GM21723 (cell line): ENCODE measurements around the gene KRT83.
"Not testable (repeated sequence)": the region's sequence is repeated elsewhere in the genome, so short reads cannot be mapped to it uniquely, and the experiment has no call there.

Experiments used
- ATAC-seq: cut with Tn5 transposase; IDR thresholded peaks from one replicate; pipeline ENCODE4 v1.9.1; 2021; ENCODE audit warnings: mild to moderate bottlenecking, moderate library complexity; ENCODE audit not compliant: unreplicated experiment

KRT83 gene

DNA sequence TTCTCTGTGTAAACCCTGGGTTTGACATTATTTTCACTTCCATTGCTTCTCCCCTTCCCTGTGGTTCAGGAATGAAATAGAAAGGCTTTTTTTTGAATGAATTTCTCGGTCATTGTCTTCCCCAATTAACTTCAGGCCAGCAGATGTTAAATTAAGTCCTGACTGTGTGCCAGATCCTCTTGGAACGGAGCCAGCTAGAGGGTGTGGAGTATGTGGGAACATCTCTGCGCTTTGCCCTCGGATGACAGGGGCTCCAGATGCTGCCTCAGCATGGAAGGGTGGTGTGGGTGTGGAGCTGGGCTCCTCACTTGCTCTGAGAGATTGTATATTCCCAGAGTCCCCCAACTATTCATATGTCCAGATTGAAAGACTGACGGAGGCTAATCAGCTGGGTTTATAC lies 33.0 kb upstream of the KRT83 start:
- no peak for ATAC-seq

DNA sequence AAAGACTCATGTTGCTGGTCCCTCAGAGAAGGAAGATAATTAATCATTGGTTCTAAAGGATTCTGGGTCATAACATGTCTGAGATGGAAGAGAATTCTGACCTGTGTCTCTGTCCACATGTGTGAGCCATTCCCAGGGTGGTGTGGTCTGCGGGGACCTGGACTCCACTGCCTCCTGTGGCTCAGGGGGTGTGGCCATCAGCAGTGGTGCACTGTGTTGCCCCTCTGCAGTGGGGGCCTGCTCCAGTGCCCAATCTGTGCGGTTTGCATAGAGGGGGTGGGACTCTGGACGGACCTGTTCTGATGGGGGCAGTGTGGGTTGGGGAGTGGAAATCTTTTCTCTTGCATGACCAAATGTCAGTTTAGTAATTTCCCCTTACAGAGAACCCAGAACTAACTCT lies 32.6 kb upstream of the KRT83 start:
- ATAC-seq = no peak

DNA sequence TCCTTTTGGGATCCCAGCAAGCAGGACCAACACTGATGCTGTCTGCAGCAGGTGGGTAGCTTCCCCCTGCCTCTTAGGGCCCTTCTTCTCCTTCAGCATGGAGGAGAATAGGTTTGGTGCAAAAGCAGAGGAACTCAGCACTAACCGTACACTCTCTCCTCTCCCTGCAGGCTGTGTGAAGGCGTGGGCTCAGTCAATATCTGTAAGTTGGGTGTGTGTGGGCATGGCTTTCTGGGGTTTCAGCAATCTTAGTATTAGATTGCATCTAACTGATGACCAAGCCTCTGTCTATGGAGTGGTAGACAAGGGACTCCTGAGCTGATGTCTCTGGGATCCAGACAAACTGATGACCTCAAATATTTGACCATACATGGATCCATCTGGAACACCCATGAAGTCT lies 31.8 kb upstream of the KRT83 start:
- ATAC-seq = no peak

DNA sequence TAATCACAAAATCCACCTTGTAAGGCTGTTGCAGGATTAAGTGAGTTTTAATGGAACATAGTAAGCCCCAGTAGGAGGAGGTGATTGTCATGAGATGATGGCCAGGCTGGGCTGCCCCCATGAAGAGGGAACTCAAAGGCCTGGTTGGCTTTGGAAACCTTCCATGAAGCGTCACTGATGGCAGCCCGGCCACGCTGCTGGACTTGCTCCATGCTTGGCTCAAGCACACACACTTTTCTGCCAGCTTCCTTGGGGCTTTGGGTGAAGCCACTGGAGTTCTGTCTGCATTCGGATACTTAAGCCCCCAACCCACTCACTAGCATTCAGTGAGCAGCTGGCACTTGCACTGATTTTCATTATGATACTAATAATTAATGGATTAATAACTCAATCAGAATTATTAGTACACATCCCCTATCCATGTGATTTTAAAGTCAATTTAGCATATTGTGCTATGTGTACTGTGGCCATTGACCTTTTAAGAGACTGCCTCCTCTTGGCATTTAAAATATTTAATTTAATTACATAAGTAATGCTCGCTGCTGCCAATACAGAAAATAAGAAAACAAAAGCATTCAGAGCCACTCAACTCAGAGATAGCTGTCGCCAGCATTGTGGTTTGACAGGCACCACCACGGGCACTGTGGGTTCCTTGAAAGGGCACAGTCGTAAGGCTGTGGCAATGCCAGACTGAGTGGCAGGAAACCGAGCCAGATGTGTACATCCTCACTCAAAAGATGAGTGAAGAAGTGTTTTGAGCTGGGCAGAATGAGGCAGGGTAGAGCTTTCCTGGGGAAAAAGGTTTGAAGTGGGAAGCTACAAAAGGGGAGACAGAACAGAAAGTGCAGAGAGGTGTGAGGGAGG lies 30.2 kb upstream of the KRT83 start:
- no peak for ATAC-seq

DNA sequence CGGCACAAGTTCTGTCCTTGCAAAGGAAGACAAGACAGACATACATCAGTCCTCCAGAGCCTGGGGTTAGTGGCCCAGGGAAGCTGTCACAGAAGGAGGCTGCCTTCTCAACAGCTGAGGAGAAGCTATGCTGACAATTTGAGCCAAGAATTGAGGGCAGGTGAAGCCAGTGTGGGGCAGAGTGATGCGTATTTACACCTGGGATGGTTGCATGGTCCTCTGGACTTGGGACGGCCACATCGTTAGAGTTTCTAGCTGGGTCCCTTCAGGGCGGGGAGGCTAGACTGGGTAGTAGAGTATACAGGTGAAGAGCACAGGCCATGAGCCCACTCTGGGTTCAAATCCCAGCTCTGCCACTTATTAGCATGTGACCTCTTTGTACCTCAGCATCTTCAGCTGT lies 29.6 kb upstream of the KRT83 start:
- no peak for ATAC-seq

DNA sequence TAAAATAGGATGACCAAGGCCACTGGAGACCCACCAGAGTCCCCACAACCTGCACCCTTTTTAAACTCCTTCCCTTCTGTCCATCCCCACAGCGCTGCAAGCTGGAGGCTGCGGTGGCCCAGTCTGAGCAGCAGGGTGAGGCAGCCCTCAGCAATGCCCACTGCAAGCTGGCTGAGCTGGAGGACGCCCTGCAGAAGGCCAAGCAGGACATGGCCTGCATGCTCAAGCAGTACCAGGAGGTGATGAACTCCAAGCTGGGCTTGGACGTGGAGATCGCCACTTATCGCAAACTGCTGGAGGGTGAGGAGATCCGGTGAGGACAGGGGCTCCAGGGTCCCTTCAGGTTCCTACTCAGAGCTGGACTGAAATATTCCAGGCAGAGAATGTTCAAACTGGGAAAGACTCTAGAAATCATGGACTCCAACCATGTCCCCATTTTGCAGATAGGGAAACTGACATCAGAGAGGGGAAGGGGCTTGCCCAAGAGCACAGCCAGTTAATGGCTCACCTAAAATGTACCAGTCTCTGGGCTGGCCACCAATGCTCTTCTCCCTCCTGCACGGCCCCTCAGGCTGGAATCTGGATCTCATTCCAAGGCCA lies 28.9 kb upstream of the KRT83 start:
- ATAC-seq = no peak

DNA sequence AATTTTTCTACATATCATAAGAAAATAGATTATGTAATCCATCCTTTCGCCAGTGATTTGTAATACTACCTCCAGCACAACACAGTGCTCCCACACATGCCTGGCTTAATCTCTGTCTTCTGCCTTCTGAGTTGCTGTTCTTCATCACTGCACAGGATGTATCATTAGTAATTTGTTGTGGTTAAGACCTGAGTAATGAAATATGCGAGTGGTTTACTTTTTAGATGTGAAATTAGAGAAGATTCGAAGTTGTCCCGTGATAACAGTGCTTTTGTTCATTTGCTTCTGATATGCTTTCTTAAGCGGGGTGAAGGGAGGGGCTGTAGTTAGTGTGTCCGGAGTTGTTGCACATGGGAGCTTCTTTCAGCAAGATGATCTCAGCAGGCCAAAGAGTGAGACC lies 28.0 kb upstream of the KRT83 start:
- ATAC-seq = no peak

DNA sequence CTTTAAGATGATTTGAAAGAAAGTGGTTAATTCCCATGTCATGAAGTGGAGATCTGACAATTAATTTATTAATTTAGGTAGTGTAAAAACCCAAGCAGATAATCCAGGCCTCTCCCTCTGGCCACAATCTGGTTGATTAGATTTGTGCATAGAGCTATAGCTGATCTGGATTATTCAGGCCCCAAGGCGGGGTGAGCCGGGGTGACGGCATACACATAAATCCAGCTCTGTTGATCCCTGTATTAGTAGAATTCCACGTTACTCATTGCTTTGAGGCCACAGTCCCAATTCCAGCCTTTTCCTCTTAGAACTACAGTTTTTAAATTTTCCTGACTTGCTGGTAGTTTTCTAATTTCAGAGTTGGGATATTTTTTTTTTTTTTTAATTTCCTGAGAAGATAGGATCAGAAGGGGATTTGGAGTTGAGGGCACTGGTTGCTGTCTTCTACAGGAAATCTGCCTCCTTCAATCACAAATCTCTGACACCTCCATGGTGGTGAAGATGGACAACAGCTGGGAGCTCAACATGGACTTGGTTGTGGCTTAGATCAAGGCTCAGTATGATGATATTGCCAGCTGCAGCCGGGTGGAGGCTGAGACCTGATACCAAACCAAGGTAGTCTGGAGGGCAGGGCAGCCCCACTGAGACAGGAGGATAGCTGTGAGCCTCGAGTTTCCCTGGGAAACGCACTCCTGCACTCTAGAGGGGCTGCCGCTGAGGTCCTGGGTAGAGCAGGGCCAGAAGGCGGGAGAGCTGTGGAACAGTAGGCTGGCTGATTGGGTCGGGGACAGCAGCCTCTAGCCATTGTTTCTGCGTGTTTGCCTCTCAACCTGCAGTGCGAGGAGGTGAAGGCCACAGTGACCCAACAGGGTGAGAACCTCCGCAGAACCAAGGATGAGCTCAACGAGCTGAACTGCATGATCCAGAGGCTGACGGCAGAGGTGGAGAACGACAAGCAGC lies 26.6 kb upstream of the KRT83 start:
- no peak for ATAC-seq

DNA sequence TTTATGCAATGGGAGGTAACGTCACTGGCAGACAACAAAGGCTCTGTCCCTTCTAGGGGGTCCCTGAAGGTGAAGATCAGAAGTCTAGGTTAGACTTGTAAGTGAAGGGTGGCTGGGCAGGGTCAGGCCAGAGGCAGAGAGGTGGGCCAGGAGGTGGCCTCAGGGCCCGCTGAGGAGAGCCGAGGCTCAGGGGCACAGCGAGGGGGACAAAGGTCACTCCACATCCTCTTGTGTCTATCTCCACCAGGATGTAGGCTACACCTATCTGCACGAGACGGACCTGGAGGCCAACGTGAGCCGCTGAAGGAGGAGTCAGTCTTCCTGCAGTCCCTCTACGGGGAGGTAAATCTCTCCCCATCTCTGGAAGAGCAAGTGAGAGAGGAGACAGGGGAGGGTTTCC lies 25.8 kb upstream of the KRT83 start:
- ATAC-seq = no peak

DNA sequence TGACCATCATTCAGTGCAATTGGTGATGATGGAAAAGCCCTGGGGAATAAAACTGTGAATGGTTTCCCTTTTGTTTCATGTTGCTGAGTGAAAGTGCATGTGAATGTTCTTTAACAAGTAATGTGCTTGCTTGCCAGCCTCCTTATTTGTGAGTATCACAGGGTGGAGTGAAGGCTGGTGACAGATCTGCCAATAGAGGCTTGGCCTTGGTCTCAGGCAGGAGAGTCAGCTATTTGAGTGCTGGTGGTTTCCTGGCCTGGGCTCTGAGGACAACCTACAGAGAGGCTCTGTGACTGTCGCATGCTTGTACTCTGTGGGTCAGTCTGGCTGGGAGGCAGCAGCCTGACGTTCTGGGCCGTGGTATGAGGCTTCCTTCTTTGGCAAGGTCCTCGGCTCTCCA lies 25.4 kb upstream of the KRT83 start:
- no peak for ATAC-seq

DNA sequence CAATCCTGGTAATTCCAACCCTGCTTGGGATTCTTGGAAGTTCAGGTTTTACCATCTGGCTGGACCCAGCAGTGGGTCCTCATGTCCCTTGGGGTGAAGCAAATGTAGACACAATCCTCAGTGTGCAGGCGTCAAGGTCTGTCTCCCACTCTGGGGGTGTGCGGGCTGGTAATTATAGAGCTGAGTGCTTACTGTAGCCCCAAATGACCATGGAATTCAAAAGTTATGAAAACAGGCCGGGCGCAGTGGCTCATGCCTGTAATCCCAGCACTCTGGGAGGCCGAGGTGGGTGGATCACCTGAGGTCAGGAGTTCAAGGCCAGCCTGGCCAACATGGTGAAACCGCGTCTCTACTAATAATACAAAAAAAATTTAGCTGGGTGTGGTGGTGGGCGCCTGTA lies 23.8 kb upstream of the KRT83 start:
- not testable (repeated sequence) for ATAC-seq

DNA sequence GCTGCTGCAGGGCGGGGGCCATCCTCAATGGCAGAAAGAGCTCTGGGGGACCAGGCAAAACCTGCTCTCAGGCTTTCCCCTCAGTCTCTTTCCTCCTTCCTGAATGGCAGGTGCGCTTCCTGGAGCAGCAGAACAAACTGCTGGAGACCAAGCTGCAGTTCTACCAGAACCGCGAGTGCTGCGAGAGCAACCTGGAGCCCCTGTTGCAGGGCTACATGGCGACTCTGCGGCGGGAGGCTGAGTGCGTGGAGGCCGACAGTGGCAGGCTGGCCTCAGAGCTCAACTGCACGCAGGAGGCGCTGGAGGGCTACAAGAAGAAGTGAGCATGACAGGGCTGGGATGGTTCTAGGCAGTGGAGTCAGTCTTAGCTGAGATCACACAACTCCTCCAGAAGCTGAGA lies 22.9 kb upstream of the KRT83 start:
- ATAC-seq = no peak

DNA sequence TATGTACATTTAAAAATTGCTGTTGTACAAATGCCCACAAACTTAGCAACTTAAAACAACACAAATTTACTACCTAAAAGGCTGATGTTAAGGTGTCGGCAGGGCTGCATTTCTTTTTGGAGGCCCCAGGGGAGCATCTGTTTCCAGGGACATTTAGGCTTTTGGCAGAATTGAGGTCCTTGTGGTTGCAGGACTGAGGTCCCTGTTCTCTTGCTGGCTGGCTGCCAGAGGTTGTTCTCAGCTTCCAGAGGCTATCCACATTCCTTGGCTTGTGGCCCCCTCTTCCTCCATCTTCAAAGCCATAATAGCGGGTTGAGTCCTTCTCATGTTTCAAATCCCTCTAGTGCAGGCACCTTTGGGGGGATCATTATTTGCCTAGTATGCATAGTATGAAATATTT lies 22.4 kb upstream of the KRT83 start:
- ATAC-seq = no peak

DNA sequence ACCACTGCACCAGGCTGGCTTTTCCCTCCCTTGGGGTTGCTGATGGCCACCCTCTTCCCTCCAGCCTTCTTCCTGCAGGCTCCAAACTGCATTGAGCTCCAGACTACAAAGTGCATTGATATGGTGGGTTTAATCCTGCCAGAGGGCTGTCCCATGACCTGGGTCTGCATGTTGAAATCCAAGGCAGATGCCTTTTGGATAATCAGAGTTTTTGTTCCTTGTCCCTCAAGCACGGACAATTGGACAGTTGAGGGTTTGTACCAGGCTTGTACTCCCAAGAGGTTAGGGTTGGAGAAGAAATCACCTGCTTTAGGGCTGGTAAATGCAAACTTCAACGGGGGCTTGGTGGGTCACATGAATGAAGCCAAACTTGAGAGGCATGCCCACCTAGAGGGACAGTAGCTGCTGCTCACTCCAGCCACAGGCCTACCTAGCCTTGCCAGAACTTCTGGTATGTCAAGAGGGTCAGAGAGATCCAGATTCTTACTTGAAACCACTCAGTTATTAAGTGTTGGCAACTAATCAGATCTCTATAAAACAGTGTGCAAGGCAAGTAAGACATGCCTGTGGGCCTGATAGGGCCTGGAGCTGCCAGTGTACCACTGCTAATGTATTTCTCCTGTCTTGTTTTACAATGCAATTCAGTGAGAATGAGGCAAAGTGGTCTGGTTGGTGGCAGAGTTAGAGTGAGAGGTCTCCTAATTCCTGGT lies 21.7 kb upstream of the KRT83 start:
- no peak for ATAC-seq

DNA sequence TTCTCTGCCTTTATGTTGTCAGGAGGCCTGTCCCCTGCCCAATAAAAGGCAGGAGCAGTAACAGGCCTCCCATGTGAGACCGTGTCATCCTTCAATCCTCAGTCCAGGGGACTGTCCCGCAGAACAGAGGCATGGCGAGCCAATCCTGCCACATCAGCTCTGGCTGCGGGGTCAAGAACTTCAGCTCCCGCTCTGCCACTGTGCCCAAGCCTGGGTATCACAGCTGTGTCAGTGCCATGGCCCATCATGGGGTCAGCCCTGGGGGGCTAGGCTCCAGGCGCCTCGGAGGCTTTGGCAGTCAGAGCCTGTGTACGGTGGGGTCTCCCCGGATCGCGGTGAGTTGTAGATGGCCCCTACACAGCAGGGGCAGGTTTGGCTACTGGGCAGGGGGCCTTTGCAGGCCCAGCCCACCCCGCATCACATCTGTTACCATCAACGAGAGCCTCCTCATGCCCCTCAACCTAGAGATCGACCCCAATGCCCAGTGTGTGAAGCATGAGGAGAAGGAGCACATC lies 19.9 kb upstream of the KRT83 start:
- ATAC-seq = no peak

DNA sequence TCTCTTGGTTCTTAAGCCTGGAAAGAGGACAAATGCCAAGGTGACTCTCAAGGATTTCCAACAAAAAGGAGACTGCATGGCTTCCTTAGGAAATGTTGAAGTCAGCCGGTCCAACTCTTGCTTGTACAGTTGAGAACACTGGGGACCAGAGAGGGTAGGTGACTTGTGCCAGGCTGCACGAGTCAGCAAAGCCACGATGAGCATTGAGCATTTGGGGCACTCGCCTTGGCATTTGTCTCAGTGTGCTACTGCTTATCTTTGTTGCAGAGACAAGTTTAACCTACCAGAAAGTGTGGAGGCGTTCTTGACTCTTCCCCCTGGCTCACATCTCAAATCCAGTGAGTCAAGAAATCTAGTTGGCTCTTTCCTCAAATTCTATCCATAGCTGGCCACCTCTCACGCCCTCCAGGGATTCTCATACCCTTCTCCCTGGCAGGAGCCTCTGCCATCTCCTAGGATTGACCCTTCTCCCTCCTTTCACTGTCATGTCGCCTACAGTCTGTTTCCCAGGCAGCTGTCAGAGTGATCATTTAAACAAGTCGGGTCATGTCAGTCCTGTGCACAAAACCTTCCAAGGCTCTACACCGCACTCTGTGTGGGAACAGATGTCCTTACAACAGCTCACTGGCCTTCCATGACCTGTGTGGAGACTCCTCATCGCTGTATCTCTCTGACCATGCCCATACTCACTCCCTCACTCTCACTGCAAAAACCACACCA lies 17.2 kb upstream of the KRT83 start:
- ATAC-seq = no peak

DNA sequence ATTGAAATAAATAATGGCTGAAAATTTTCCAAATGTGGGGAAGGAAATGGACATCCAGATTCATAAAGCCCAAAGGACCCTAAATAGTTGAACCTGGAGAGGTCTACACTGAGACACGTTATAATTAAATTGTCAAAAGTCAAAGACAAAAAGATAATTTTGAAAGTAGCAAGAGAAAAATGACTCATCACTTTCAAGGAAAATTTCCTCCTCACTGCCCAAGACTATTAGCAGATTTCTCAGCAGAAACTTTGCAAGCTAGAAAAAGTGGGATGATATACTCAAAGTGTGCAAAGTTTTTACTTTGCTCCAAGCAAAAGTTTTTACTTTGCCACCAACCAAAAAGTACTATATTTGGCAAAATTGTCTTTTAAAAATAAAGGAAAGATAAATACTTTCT lies 15.9 kb upstream of the KRT83 start:
- ATAC-seq = no peak

DNA sequence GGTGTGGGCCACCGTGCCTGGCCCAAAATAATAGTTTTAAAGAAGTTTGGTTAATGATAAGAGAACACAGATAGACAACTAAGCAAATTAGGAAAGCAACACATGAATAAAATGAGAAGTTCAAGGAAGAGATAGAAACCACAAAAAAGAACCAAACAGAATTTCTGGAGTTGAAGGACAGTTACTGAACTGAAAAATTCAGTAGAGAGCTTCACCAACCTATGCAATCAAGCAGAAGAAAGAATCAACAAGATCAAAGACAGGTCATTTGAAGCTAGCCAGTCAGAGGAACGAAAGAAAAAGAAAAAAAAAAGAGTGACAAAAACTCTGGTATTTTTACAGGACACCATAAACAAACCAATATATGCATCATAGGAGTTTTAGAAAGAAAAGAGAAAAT lies 15.4 kb upstream of the KRT83 start:
- ATAC-seq = no peak

DNA sequence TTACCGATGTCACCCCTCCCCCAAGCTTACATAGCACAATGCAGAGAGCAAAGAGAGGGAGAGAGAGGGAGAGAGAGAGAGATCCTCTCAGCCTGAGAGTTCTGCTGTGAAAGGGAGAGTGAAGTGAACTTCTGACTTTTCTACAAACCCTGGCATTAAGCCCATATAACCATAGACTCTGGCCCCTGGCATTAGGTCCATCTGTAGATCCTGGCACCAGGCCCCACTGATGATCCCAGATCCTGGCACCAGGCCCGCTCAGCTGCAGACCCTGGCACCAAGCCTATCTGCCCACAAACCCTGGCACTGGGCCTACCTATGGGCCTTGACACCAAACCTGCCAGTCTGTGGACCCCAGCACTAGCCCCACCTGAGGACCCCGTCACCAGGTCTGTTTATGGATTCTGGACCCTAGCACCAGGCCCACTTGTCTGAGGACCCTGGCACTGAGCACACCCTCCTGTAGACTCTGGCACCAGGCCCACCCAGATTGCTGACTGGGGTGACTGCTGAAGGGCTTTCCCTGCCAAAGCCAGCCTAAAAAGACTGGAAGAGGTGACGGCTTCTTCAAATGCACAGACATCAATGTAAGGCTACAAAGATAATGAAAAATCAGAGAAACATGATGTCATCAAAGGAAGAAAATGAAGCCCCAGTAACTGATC lies 14.5 kb upstream of the KRT83 start:
- ATAC-seq = no peak

DNA sequence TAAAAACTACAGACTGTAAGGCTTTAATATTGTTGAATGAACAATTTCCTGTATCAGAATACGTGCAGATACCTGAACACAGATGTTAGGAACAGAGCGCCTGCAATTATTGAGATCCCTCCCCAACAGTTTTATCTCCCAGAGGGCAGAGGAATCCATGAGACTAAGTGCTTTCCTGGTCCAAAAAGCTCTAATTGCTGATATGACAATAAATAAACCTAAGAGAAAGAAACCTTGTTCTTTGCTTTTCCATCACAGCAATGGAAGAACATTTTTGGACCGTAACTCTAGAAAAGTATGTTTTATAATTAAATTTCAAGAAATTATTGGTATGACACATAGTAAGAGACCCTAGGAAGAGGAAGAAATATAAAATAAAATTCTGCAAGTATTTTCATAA lies 13.0 kb upstream of the KRT83 start:
- no peak for ATAC-seq
